HepG2 (cell line): Measurements from ENCODE around the gene C2orf80. TPM values are rescaled to one million over a fixed set of nuclear protein-coding genes. Genes with fewer than 3 reads are reported as not detected.

Experiments used
- ARHGAP35 ChIP-seq: sonication (generic); formaldehyde crosslinking; IDR thresholded peaks from 2 replicates; pipeline ENCODE4 v1.9.0; 2022; ENCODE audit warnings: mild to moderate bottlenecking, inconsistent platforms, moderate library complexity, missing genetic modification reagents, borderline replicate concordance
- DZIP1 ChIP-seq: sonication (generic); formaldehyde crosslinking; IDR thresholded peaks from 2 replicates; pipeline ENCODE4 v1.5.0; 2020; ENCODE audit warnings: mild to moderate bottlenecking, missing genetic modification reagents
- EP300 ChIP-seq, 3 experiments: sonication (generic) in 1 of 3; formaldehyde crosslinking in 1 of 3; IDR thresholded peaks; 2 replicates each; pipeline versions ENCODE4 v1.5.1 to v1.6.1; 2011 to 2020; ENCODE audit warnings: low read depth in 2 of 3, low read length in 2 of 3, borderline replicate concordance in 1 of 3, improper control_type of control experiment in 1 of 3, mild to moderate bottlenecking in 1 of 3, missing genetic modification reagents in 1 of 3, moderate library complexity in 1 of 3
- ETV5 ChIP-seq: IDR thresholded peaks from 2 replicates; pipeline ENCODE4 v1.6.1; 2018; ENCODE audit warnings: missing biosample characterization, missing genetic modification reagents, inconsistent platforms, borderline replicate concordance
- FUBP1 ChIP-seq: sonication (generic); formaldehyde crosslinking; IDR thresholded peaks from 2 replicates; pipeline ENCODE4 v1.5.1; 2020; ENCODE audit warnings: missing genetic modification reagents, mild to moderate bottlenecking, borderline replicate concordance
- GLI4 ChIP-seq: sonication (generic); formaldehyde crosslinking; IDR thresholded peaks from 2 replicates; pipeline ENCODE4 v1.5.1; 2020; ENCODE audit warnings: missing genetic modification reagents, mild to moderate bottlenecking, moderate library complexity, borderline replicate concordance
- MYPOP ChIP-seq: sonication (generic); formaldehyde crosslinking; IDR thresholded peaks from 2 replicates; pipeline ENCODE4 v1.8.1; 2023; ENCODE audit warnings: mild to moderate bottlenecking, moderate library complexity, missing genetic modification reagents
- ZNF121 ChIP-seq: sonication (generic); formaldehyde crosslinking; IDR thresholded peaks from 2 replicates; pipeline ENCODE4 v1.5.0; 2020; ENCODE audit warnings: mild to moderate bottlenecking, missing genetic modification reagents
- ZNF451 ChIP-seq: sonication (generic); formaldehyde crosslinking; IDR thresholded peaks from 2 replicates; pipeline ENCODE4 v1.5.0; 2020; ENCODE audit warnings: mild to moderate bottlenecking, missing genetic modification reagents
- ZNF619 ChIP-seq: sonication (generic); formaldehyde crosslinking; IDR thresholded peaks from 2 replicates; pipeline ENCODE4 v1.4.0; 2020; ENCODE audit warnings: mild to moderate bottlenecking, missing genetic modification reagents
- ZNF792 ChIP-seq: IDR thresholded peaks from 2 replicates; pipeline ENCODE4 v1.6.1; 2016
- ZNF83 ChIP-seq: sonication (generic); formaldehyde crosslinking; IDR thresholded peaks from 2 replicates; pipeline ENCODE4 v1.4.0; 2020; ENCODE audit warnings: missing genetic modification reagents, mild to moderate bottlenecking, borderline replicate concordance
- polyA plus RNA-seq, 8 experiments: library from polyadenylated mRNA; depleted of rRNA in 3 of 8; stranded (reverse) in 7 of 8; unstranded in 1 of 8; fragments of >200 nt; fragmentation: Illumina TruSeq in 4 of 8; extraction: Trizol in 4 of 8; gene quantifications; 2 replicates each; pipeline versions ENCODE4 v1.2.1 to v1.2.3, GENCODE V29; 2011 to 2016; ENCODE audit warnings: low read depth in 4 of 8, missing spikeins in 1 of 8, mixed read lengths in 1 of 8; ENCODE audit not compliant: insufficient read depth in 1 of 8
- total RNA-seq, 5 experiments: library from RNA; depleted of rRNA; stranded (reverse); fragments of >200 nt; fragmentation: Illumina TruSeq; extraction: Trizol; gene quantifications; 2 replicates each; pipeline ENCODE4 v1.2.3, GENCODE V29; 2016; ENCODE audit warnings: low read depth in 1 of 5

The C2orf80 gene
- total and polyA plus RNA-seq, 2 of the 13 experiments (the other 11 are each of a cell fraction or from before 2014, with no cell fraction given) = not detected

- TF ChIP-seq MYPOP (CRISPR knock-in tag) = no peak
- peak in 1 of 2 experiments; percentile 55; a peak in 2 of 4 replicates for TF ChIP-seq EP300 (IDR thresholded peaks at IDR 0.05; ENCODE audit: low read depth in 2 of 2, low read length in 2 of 2)
- TF ChIP-seq EP300 (CRISPR knock-in tag; IDR thresholded peaks at IDR 0.05; ENCODE audit: borderline replicate concordance) = no peak; the same call in 1 of the 2 replicates
- no peak for TF ChIP-seq ARHGAP35 (CRISPR knock-in tag)
- TF ChIP-seq ZNF83 (CRISPR knock-in tag) = no peak
- no peak for TF ChIP-seq FUBP1 (CRISPR knock-in tag)
- no peak for TF ChIP-seq GLI4 (CRISPR knock-in tag)
- no peak for TF ChIP-seq ETV5 (CRISPR knock-in tag)
- no peak for TF ChIP-seq DZIP1 (CRISPR knock-in tag)
- TF ChIP-seq ZNF121 = 0 out of 2 replicates have a peak, but pooled peaks have one; percentile 13
- TF ChIP-seq ZNF792 = no peak
- TF ChIP-seq ZNF619 = no peak
- TF ChIP-seq ZNF451 (CRISPR knock-in tag) = no peak
Measured at GRCh38 chr2:208135794-208136715, 53.8 kb downstream of the C2orf80 start (continued).
